GM21576 (cell line): ENCODE measurements around the gene CTTNBP2.

Source experiments
- ATAC-seq: cut with Tn5 transposase; IDR thresholded peaks from one replicate; pipeline ENCODE4 v1.9.1; 2021; ENCODE audit warnings: mild to moderate bottlenecking, moderate library complexity; ENCODE audit not compliant: unreplicated experiment

Gene CTTNBP2

DNA sequence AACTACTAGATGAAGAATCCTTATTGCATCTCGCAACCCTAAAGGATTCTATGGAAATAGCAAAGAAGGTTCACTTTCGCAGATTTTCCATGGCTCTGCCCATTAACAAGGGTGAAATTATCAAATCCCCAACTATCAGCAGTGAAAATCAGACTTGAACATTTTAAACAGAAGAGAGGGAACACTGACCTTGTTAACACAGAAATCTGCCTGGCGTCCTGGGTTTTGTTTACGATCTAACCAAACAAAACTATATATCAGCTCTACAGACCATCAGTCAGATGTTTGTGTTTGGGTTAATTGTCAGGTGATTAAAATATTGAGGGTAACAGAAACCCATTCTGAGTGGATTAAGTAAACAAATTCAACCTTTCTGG lies 1.9 kb downstream of the CTTNBP2 start:
- ATAC-seq: no peak

DNA sequence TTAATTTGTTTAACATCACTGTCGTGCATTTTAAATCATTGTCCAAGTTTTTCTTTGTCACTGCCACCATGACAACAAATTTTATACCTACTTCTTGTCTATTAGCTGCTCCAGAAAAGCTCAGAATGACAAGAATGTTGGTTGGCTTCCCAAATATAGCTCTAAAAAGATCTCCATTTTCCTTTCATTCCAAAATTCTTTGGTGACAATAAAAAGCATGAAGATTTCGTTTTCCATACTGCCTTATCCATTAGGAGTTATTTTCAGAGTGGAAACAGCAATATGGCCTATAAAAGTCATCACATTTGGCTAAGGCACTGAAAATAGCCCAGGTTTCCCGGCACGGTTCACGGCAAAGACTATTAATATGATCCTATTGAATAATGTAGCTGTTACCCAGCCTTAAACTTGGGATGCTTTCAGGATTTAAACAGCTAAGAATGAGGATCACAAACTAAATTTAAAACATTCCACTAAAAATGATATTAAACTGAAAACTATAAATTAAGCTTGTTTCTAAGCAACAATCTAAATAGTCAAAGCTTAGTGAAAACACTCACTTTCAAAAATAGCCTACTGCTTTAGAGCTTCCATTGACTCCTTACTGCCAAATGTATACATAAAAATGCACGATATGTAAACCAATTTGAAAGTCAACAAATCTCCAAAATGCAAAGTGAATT lies 2.7 kb downstream of the CTTNBP2 start:
- no peak for ATAC-seq

DNA sequence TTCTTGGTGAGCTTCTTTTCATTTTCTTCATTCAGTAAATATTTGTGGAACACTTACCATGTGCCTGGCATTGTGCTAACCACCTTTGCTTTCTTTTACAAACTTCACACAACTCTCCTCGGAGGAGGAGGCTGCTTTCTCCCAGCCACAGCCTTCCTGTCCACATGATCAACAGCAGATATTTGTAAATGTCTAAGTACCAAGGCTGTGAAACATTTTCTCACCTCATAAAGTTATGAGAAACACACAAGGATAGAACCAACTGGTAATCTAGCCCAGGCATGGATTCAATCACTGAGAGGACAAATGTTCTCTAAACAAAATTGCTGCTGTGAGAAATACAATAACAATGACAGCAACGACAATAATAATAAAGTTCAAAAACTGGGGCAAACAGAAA lies 3.9 kb downstream of the CTTNBP2 start:
- ATAC-seq: no peak

DNA sequence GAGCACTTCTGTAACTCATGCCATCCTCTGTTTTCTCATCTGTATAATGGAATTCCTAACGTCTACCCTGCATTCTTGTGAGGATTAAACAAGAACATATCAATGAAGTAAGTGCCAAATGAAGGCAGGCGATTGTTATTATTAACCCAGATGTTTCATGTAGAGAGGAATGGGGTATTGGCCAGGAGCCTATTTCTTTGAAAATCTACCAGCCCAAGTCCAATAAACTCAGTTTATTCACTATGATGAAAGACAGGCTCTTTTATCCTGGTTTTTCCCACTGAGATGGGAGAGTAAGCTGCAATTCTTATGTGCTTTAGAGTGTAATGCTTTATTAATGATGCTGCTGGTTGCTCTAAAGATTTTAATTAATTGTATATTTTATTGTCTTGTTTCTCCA lies 9.6 kb downstream of the CTTNBP2 start:
- ATAC-seq: no peak

DNA sequence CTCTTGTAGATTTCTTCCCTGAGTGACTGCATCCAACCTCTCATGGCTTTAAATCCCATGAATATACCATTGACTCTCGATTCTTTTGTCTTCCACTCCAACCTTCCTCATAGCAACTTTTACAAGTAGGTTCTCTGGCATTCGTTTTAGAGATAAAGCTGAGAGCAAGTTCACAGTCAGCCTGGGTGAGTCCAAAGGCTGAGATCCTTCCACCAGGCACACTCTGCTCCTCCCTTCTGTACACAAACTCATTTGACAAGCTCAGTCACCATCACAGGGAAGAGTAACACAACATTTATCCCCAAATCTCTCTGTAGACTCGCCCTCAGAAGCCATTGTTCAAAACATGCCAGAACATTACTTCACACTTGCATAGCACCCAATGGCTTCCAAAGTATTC lies 10.9 kb downstream of the CTTNBP2 start:
- ATAC-seq: no peak

DNA sequence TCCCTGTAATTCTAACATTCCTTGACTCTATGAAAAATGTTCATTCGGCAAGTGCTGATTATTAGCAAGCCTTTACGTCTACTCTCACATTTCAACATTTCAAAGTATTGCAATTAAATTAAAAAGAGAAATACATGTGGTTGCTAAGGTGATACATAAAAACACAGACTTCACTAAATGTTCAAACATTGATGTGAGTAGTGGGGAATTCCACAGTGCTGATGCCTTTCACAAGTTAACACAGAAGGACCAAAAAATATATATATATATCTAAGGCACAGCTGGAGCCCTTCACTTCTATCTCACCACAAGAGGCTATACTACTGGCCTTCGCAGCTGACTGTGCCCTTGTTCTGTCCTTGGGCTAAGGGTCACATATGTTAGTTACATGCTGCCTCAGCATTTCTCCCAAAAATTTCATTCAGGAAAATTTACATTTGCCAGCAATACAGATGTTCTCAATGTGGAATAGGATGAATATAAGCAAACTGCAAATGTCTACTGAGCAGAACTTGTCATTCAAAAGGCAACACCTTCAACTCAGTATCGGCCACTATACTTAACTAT lies 13.9 kb downstream of the CTTNBP2 start:
- no peak for ATAC-seq

DNA sequence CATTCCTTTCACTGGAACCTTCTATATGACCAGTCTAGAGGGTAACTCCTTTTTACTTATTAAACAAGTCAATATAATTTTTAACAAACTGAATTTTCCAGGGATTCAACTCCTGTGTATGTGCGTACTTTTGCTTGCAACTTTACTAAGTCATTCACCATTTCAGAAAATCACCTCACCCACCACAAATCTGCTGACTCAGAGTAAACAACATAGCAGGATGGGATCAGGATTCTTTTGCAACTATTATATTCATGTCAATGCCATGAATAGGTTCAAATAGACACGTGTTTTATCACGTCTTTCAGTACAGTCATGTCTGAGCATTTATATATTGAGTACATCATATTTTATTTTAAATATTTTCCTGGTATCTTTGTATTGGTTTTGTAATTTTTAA lies 14.5 kb downstream of the CTTNBP2 start:
- ATAC-seq: no peak

DNA sequence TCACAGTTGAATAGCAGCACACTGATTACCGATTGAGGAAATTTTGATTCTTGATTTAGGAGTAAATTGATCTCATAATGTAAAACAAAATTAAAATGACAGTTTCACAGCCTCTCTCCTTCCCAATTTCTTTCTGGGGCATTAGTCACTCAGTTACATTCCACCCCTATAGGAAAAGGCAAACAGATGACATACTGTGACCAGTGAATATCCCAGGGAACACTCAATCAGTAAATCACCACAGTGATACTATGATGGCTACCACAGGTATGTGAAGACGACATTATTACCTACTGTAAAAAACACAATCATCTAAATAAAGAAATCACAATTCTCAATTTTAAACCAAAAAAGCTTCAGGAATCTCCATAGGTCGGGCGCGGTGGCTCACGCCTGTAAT lies 15.5 kb downstream of the CTTNBP2 start:
- no peak for ATAC-seq

DNA sequence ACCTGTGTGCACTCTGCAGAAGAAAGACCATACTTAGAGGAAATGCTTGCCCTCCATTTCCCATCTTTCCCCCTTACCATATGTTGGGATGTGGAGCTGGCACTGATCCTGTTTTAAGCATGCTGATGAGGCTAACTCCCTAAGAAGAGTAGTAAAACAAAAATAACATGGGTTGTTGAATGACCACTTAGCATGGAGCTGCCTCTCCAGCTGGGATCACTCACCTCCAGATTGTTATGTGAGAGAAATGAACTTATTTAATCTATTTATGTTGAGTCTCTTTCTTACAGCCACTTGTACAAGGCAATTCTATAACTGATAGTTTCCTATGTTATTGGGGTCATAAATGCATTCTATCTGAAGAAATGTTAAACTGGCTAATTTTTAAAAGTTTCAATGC lies 17.0 kb downstream of the CTTNBP2 start:
- no peak for ATAC-seq

DNA sequence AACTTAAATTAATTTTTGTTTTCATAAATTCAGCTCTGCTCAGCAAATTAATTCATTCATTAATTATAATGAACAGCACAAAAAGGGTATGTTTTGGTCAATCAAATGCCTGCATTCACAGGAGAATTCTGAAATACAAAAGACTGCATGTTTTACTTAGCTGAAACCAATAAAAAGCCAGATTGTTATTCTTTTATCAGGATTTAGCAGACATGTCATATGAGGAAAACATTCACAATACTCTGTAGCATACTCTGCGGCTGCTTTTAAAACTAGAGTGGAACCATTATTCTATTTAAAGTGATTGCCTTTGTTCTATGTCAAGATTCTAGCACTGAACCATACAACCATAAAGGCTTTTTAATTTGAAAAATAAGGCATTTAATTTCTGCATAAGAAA lies 19.1 kb downstream of the CTTNBP2 start:
- no peak for ATAC-seq

DNA sequence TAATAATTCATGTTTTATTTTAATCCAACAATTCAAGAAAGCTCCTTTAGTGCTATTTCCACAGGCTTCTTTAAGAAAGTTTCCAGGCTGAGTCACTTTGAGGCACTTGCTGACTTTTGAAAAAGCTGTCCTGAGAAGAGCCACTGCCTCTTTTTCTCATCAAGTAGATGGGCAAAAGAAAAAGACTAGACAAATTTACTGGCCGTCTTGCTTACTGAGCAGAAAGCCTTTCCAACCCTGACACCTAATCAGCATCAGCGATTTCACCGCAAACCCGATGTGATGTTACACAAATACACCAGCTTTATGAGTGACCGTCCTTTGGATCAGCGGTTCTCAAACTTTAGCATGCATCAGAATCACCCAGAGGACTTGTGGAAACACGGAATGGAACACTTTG lies 24.3 kb downstream of the CTTNBP2 start:
- ATAC-seq: no peak

DNA sequence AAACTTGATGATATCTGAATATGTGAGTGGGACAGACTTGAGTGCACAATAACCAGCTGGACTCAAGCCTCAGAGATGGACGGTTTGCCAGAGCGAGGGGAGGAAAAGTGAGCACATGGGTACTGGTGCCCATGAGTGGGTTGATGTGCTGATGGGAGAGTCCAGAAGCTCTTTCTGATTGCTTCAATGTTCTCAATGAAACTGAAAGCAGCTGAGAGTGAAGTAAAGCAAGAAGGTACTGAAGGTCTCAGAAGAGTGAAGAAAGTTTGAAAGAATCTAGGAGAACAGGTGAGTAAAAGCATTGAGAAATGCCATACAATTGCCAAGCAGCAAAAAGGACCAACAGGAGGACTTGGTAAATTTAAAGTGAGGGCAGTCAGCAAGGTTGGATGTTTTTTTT lies 28.6 kb downstream of the CTTNBP2 start:
- no peak for ATAC-seq

DNA sequence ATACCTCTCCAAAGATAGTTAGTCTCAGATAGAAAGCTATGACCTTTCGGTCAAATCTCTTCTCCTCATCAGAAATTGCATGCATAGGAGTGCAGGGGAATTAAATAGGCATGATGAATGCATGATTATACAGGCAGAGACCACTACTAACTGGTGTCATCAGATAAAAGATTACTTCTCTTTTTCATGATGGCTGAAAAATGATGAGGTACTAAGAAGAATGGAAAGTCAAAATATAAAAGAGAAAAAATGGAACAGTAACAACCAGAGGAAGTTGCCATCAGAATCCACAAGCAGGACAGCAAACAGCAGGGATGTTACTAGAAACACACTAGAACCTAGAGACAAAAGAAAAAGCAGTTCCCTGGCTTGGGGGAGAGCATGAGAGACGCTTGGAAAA lies 31.6 kb downstream of the CTTNBP2 start:
- no peak for ATAC-seq

DNA sequence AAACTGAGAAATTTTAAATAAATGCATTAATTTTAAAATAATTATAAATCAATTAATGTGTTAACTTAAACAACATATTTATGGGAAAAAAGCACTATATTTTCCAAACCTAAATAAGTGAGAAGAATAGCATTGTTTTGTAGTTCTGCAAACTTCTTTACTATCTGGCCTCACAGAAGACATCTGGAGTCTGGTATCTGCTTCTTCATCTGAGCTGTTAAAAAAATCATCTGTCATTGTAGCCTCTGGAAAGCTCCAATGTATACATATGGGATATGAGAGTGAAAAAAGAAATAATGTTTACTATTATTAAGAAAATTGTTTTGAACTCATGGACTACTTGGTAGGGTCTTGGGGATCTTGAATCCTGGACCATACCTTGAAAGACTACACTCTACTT lies 32.2 kb downstream of the CTTNBP2 start:
- no peak for ATAC-seq

DNA sequence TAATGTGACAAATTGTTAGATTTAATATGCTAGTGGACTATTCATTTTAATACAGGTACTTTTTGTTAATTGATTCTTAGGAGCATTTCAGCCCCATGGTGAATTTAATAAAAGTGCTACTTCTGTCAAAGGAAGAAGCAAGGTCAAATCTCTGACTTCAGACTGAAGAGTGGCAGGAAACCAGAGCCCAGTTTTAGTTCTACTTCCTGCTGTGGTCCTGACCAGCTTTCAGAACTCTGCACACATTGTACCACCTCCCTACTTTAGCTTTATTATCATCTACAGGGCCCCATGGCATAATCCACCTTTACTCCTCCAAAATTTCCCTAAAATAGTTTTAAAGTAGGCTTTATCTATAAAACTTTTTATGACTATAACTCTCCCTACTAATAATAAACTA lies 33.7 kb downstream of the CTTNBP2 start:
- ATAC-seq: peak; percentile 71

DNA sequence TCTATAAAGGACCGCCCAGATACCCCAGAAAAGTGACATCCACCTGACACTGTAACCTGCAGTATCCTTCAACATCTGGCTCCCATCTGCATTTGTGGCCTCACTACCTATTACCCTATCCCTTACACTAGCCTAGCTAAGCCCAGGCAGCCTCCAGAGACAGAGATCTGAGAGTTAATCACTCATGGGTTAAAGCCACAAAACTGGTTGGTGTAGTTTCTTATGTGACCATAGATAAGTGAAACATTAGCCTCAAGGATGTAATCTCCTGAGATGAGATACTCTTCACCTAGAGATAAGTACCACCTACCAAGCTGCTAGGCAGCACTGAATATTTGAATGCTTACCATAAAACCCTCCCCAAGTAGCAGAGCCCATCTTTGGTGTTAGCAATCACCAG lies 35.4 kb downstream of the CTTNBP2 start:
- ATAC-seq: peak; percentile 89

DNA sequence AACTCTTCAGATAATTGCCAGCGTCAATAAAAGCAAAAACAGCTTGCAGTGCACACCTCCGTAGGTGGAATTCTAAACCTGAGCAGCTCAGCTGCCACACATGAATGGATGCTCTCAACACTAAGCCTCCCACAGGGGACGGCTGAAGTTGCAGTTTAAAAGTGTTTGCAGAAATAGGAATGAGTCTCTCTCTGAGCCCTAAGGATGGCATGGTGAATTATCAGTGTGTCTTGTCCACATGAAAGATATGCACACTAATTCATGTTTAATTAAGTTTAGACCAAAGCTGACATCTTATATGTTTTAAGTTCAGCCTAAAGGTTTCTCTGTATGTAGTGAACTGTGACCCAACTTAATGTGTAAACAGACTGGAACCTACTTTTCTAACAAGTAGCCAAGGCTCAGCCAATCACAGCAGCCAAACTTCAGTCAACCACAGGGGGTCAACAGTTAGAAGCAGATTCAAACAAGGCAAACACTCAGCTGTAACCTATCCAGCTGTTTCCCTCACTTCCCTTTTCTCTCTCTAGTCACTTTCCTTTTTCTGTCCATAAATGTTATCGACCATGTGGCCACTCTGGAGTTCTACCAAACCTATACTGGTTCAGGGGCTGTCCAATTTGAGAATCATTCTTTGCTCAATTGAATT lies 38.1 kb downstream of the CTTNBP2 start:
- no peak for ATAC-seq

DNA sequence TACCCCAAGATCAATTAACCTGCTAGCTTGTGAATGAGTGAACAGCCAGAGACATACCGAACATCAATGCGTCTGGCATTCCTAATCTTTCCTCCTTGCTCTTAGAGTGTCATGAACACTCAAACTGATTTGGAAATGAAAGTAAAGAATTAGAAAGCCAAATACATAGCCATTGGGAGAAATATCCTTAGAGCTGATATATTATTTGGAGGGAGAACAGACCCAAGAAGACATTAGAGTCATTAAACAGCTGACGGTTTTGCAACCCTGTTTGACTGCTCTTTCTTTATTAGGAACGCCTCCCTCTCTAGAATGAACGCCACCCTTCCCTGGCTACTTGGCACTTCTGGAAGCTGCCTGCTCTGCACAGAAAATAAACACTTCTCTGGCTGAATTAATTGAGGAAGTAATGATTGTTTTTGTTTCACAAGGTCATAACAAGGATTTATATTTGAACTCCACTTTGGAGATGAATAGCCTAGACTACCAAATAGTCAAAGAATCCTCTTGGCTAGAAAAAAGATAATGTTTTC lies 42.8 kb downstream of the CTTNBP2 start:
- no peak for ATAC-seq

DNA sequence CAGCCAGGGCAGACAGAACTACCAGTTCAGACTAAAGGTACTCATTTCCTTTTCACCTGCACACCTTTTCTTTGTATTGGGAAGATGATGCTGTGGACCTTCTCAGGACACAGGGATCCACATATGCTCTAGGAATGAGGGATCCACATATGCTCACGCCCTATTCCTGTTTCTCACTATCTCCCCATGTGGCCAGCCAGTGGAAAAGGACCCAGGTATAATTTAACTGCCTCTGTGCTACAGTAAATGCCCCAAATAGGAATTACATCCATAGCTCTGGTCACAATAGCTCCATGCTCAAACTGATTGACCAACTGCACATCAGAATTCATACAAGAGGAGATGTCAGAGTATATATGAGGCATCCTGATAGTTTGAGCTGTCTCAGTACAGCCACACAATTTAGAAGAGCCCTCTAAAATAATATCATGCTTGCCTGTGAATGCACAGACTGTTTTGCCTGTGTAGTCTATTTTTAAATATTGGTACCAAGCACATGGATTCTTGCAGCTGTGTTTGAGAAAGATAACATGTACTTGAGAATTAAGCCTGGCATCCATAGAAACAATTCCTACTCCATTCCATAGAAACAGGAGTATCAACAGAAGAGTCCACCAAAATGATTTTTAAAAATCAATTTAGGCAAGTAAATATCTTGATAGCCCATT lies 43.7 kb downstream of the CTTNBP2 start:
- ATAC-seq: no peak

DNA sequence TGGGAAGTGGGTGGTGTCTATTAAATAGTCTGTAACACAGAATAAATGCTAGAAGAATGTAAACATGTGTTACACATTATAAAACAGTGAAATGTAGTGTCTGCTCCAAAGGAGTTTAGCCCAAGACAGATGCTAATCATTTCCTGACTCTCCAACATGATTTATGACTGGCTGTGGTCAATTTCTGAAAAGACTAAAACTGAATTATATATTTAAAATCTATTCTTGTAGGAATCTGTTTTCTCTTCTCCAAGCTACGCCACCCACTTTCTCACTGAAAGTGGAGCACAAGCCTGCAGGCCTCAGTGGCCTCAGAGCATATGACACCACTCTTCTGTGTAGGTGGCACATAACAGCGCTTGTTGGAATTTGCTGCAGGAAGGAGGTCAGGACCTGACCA lies 44.4 kb downstream of the CTTNBP2 start:
- no peak for ATAC-seq

DNA sequence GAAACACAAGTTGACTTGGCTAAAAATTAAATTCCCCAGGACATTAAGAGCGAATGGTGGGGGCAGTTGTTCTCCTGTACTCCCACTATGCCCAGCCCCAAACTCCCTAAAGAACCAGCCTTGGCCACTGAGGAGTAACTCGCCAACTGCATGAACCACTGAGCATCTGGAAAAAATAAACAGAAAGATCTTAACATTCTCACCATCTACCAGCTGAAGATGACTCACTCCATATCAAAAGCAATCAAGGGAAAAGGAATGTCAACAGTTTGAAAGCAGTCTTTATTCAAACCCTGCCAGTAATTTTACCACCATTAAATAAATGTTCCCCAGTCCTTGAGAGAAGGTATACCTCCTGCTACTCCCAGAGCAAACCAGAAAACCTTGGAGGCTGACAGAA lies 45.4 kb downstream of the CTTNBP2 start:
- ATAC-seq: no peak

DNA sequence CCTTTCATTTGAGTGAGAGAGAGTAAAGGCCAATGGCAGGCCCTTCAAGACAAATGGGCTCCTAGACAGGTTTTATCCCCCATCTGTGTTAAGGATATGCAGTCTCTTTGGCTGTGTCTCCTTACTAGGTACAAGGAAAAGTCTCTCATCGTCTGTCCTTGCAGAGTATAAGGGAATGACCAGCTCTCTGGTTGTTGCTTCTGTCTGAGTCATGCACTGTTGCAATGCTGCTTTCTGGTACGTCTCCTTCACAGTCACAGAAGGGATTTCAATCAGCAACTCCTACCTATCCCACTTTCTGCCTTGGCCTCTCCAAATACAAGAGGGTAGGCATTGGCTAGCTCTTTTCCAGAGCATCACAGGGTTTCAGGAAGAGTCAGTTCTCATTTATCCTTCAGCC lies 48.1 kb downstream of the CTTNBP2 start:
- no peak for ATAC-seq
